CD4-positive, CD25-positive, alpha-beta regulatory T cell (primary cell): Measurements from ENCODE around the gene ZBTB16. TPM values are rescaled to one million over a fixed set of nuclear protein-coding genes. Genes with fewer than 3 reads are reported as not detected.

Experiments
- ATAC-seq, 2 donors: fragments of 150-1000 bp; cut with Tn5 transposase; one replicate each; pipeline ENCODE4 v1.10.0; 2021; ENCODE audit warnings: low read depth in 2 of 2, moderate number of reproducible peaks in 2 of 2, moderate library complexity in 1 of 2
- DNase-seq, 3 donors: peaks; one replicate each; pipeline versions ENCODE4 v3.0.0 to v3.0.0-alpha.2; 2012 to 2022; ENCODE audit warnings: mixed read lengths in 1 of 3
- H3K27ac ChIP-seq: one replicate; pipeline ENCODE4 v1.7.0; 2013; ENCODE audit warnings: mild to moderate bottlenecking, low read length; ENCODE audit not compliant: insufficient read depth, poor library complexity, severe bottlenecking
- H3K27me3 ChIP-seq: one replicate; pipeline ENCODE4 v1.7.0; 2013; ENCODE audit warnings: low read length; ENCODE audit not compliant: control insufficient read depth, insufficient read depth
- H3K36me3 ChIP-seq: one replicate; pipeline ENCODE4 v1.7.0; 2013; ENCODE audit warnings: mild to moderate bottlenecking, low read length, moderate library complexity; ENCODE audit not compliant: control insufficient read depth, insufficient read depth
- H3K4me1 ChIP-seq: 2 replicates; pipeline ENCODE4 v1.7.0; 2013; ENCODE audit warnings: mild to moderate bottlenecking, low read length; ENCODE audit not compliant: insufficient read depth, control insufficient read depth, poor library complexity, severe bottlenecking
- H3K4me3 ChIP-seq: one replicate; pipeline ENCODE4 v1.7.0; 2013; ENCODE audit warnings: low read depth, mild to moderate bottlenecking, low read length, moderate library complexity
- H3K9me3 ChIP-seq, 2 experiments: 1 replicate in 1 of 2; 2 replicates in 1 of 2; pipeline ENCODE4 v1.7.0; 2013; ENCODE audit warnings: low read length in 2 of 2, mild to moderate bottlenecking in 1 of 2, moderate library complexity in 1 of 2; ENCODE audit not compliant: control insufficient read depth in 2 of 2
- H3K27ac Mint-ChIP-seq, 3 donors: one replicate each; pipeline ENCODE4 v1.8.0; 2020 to 2022; ENCODE audit warnings: mild to moderate bottlenecking in 3 of 3, mixed read lengths in 3 of 3, moderate library complexity in 2 of 3
- H3K27me3 Mint-ChIP-seq: one replicate; pipeline ENCODE4 v1.8.0; 2022; ENCODE audit warnings: mild to moderate bottlenecking, mixed read lengths
- H3K36me3 Mint-ChIP-seq: one replicate; pipeline ENCODE4 v1.8.0; 2020; ENCODE audit warnings: mixed read lengths
- H3K4me1 Mint-ChIP-seq, 4 donors: one replicate each; pipeline ENCODE4 v1.8.0; 2020 to 2022; ENCODE audit warnings: mixed read lengths in 4 of 4, mild to moderate bottlenecking in 1 of 4
- H3K4me3 Mint-ChIP-seq, 4 donors: one replicate each; pipeline ENCODE4 v1.8.0; 2020 to 2022; ENCODE audit warnings: mild to moderate bottlenecking in 4 of 4, mixed read lengths in 4 of 4, moderate library complexity in 3 of 4
- H3K9me3 Mint-ChIP-seq, 7 donors: one replicate each; pipeline ENCODE4 v1.8.0; 2020 to 2022; ENCODE audit warnings: mixed read lengths in 7 of 7, mild to moderate bottlenecking in 3 of 7, moderate library complexity in 2 of 7
- polyA plus RNA-seq, 4 donors: library from polyadenylated mRNA; unstranded; fragments of 300-500 nt; fragmentation: Illumina TruSeq; gene quantifications; one replicate each; pipeline ENCODE4 v1.2.3, GENCODE V29; 2021
- total RNA-seq: library from RNA; stranded (reverse); gene quantifications from one replicate; pipeline ENCODE4 v1.2.3, GENCODE V29; 2022

ZBTB16 gene
- total and polyA plus RNA-seq, 5 donors from 2014 or later = 2.9 to 28.1 (median 8.5) TPM

- no peak overlapping the region for H3K4me3 Mint-ChIP-seq
- no peaks in the 10 kb centered on the region for H3K4me1 ChIP-seq
Observed at GRCh38 chr11:114284914-114285313, 225.4 kb downstream of the ZBTB16 start.

GRCh38 chr11:114285599-114285998, 226.1 kb downstream of the ZBTB16 start:
- no peaks in the 10 kb centered on the region for H3K9me3 Mint-ChIP-seq
- DNase-seq = no peak
- Histone ChIP-seq H3K4me3 (no peak overlapping the region), H3K9me3 (no peaks in the 10 kb centered on the region), H3K27me3 (peaks cover 2% of the 10 kb centered on the region), H3K27ac (no peak overlapping the region), H3K4me1 (no peaks in the 10 kb centered on the region), H3K36me3 (no peaks in the 10 kb centered on the region)
- ATAC-seq = no peak
- H3K4me1 Mint-ChIP-seq = no peaks in the 10 kb centered on the region
- H3K36me3 Mint-ChIP-seq = no peaks in the 10 kb centered on the region
- no peak overlapping the region for H3K27ac Mint-ChIP-seq
- H3K27me3 Mint-ChIP-seq = peaks cover 21% of the 10 kb centered on the region
- H3K4me3 Mint-ChIP-seq = no peak overlapping the region

More at GRCh38 chr11:114284914-114285313, 225.4 kb downstream of the ZBTB16 start:
- ATAC-seq (no peak), DNase-seq (no peak)
- no peaks in the 10 kb centered on the region for H3K36me3 Mint-ChIP-seq
- H3K4me1 Mint-ChIP-seq = no peaks in the 10 kb centered on the region
- Histone ChIP-seq H3K9me3 (no peaks in the 10 kb centered on the region), H3K27ac (no peak overlapping the region), H3K27me3 (no peaks in the 10 kb centered on the region), H3K4me3 (no peak overlapping the region), H3K36me3 (no peaks in the 10 kb centered on the region)
- peaks cover 18% of the 10 kb centered on the region for H3K27me3 Mint-ChIP-seq
- H3K9me3 Mint-ChIP-seq = no peaks in the 10 kb centered on the region
- H3K27ac Mint-ChIP-seq = no peak overlapping the region

DNA sequence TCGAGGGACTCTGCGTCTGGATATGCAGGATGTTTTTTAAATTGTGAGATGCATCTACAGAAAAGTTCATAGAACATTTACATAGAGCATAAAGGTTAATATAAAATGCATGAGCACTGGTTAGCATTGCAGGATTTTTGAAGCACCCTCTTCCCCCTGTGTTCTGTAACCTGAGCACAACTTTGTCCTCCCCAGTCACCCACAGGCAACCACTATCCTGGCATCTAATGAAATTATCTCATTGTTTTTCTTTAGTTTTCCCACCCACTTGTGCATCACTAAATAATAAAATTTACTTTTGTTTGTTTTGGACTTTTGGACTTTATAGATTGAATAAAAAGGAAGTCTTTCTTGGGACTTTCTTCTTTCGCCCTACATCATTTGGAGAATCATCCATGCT, 226.7 kb downstream of the ZBTB16 start:
- H3K27ac Mint-ChIP-seq = no peak overlapping the region
- no peak for DNase-seq
- no peak overlapping the region for H3K27ac ChIP-seq

GRCh38 chr11:114287154-114287553, 227.6 kb downstream of the ZBTB16 start:
- Mint-ChIP-seq H3K4me1 (no peaks in the 10 kb centered on the region), H3K36me3 (no peaks in the 10 kb centered on the region), H3K4me3 (no peak overlapping the region), H3K27me3 (peaks cover 25% of the 10 kb centered on the region), H3K27ac (no peak overlapping the region), H3K9me3 (no peaks in the 10 kb centered on the region)
- no peaks in the 10 kb centered on the region for H3K9me3 ChIP-seq
- peaks cover 9% of the 10 kb centered on the region for H3K27me3 ChIP-seq
- no peak for DNase-seq
- H3K4me1 ChIP-seq = no peaks in the 10 kb centered on the region
- no peak overlapping the region for H3K4me3 ChIP-seq
- ATAC-seq = no peak
- H3K36me3 ChIP-seq = no peaks in the 10 kb centered on the region
- H3K27ac ChIP-seq = no peak overlapping the region

More for the DNA sequence above, 226.7 kb downstream of the ZBTB16 start:
- Mint-ChIP-seq H3K27me3 (peaks cover 25% of the 10 kb centered on the region), H3K9me3 (no peaks in the 10 kb centered on the region), H3K36me3 (no peaks in the 10 kb centered on the region), H3K4me3 (no peak overlapping the region), H3K4me1 (no peaks in the 10 kb centered on the region)
- Histone ChIP-seq H3K4me1 (no peaks in the 10 kb centered on the region), H3K27me3 (peaks cover 7% of the 10 kb centered on the region), H3K9me3 (no peaks in the 10 kb centered on the region), H3K36me3 (no peaks in the 10 kb centered on the region), H3K4me3 (no peak overlapping the region)
- ATAC-seq = no peak

- Mint-ChIP-seq H3K9me3 (no peaks in the 10 kb centered on the region), H3K4me3 (no peak overlapping the region), H3K27me3 (peaks cover 25% of the 10 kb centered on the region), H3K36me3 (no peaks in the 10 kb centered on the region), H3K4me1 (peaks cover 0 to 2% (median 0%) of the 10 kb centered on the region in 4 donors), H3K27ac (no peak overlapping the region)
- no peak overlapping the region for H3K4me3 ChIP-seq
- peaks cover 9% of the 10 kb centered on the region for H3K27me3 ChIP-seq
- no peak for ATAC-seq
- no peaks in the 10 kb centered on the region for H3K36me3 ChIP-seq
- DNase-seq = no peak
- H3K4me1 ChIP-seq = no peaks in the 10 kb centered on the region
- no peaks in the 10 kb centered on the region for H3K9me3 ChIP-seq
- H3K27ac ChIP-seq = no peak overlapping the region
Observed at GRCh38 chr11:114288136-114288535, 228.6 kb downstream of the ZBTB16 start.

DNA sequence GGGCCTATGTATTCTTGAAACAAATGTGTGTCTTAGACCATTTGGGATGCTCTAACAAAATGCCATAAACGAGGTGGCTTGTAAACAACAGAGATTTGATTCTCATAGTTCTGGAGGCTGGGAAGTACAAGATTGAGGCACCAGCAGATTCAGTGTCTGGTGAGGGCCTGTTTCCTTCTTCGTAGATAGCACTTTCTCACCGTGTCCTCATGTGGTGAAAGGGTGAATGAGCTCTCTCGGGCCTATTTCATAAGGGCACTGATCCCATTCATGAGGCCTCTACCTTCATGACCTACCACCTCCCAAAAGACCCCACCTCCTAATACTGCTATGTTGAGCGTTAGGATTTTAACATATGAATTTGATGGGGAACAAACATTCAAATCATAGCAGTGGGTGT, 230.3 kb downstream of the ZBTB16 start:
- peaks cover 0 to 2% (median 0%) of the 10 kb centered on the region in 7 donors for H3K9me3 Mint-ChIP-seq
- DNase-seq (no peak), ATAC-seq (no peak)
- no peak overlapping the region for H3K4me3 Mint-ChIP-seq
- H3K4me3 ChIP-seq = no peak overlapping the region
- H3K36me3 Mint-ChIP-seq = no peaks in the 10 kb centered on the region
- H3K9me3 ChIP-seq = no peaks in the 10 kb centered on the region
- no peak overlapping the region for H3K27ac Mint-ChIP-seq
- H3K4me1 ChIP-seq = no peaks in the 10 kb centered on the region
- peaks cover 9% of the 10 kb centered on the region for H3K27me3 ChIP-seq
- H3K27ac ChIP-seq = no peak overlapping the region
- no peaks in the 10 kb centered on the region for H3K36me3 ChIP-seq
- H3K27me3 Mint-ChIP-seq = peaks cover 25% of the 10 kb centered on the region
- H3K4me1 Mint-ChIP-seq = peaks cover 0 to 2% (median 0%) of the 10 kb centered on the region in 4 donors

DNA sequence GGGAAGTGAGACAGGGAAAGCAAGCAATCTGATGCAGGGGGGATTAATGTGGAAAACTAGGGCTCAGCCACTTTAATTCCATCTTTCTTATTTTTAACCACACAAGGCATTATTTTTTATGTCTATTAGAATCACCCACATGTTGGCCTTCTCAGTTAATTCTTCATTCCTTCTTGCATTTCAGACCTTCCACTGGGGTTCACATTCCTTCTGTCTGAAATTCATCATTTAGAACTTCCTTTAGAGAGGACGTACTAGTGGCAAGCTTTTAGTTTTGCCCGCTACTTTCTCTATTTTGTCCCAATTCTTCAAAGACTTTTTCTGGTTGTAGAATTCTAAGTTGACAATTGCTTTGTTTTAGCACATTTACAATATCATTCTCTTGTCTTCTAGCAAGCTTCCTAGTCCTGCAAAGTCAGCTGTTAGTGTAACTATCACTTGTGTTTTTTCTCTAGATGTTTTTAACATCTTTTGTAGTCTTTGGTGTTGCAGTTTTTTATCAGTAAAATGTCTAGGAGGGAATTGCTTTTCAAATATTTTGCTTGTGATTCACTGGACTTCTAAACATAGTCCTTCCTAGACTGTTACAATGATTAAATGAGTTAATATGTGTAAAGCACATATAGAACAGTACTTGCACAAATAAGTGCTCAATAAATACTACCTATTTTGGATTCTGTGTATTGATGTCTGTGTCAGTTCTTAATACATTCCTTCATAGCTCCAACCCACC, 231.2 kb downstream of the ZBTB16 start:
- no peak for ATAC-seq
- H3K4me1 Mint-ChIP-seq = peaks cover 0 to 2% (median 0%) of the 10 kb centered on the region in 4 donors
- peaks cover 0 to 2% (median 0%) of the 10 kb centered on the region in 7 donors for H3K9me3 Mint-ChIP-seq

GRCh38 chr11:114291381-114291780, 231.9 kb downstream of the ZBTB16 start:
- no peak for DNase-seq
- Mint-ChIP-seq H3K4me1 (peaks cover 0 to 2% (median 0%) of the 10 kb centered on the region in 4 donors), H3K36me3 (no peaks in the 10 kb centered on the region), H3K9me3 (peaks cover 0 to 2% (median 0%) of the 10 kb centered on the region in 7 donors), H3K4me3 (no peak overlapping the region), H3K27ac (no peak overlapping the region), H3K27me3 (peaks cover 20% of the 10 kb centered on the region)
- Histone ChIP-seq H3K4me3 (no peak overlapping the region), H3K27me3 (peaks cover 9% of the 10 kb centered on the region), H3K36me3 (no peaks in the 10 kb centered on the region), H3K27ac (no peak overlapping the region), H3K9me3 (no peaks in the 10 kb centered on the region), H3K4me1 (no peaks in the 10 kb centered on the region)
- no peak for ATAC-seq

More for the DNA sequence above, 231.2 kb downstream of the ZBTB16 start:
- Histone ChIP-seq H3K36me3 (no peaks in the 10 kb centered on the region), H3K27ac (no peak overlapping the region), H3K4me1 (no peaks in the 10 kb centered on the region), H3K27me3 (peaks cover 9% of the 10 kb centered on the region), H3K4me3 (no peak overlapping the region), H3K9me3 (no peaks in the 10 kb centered on the region)
- no peak for DNase-seq
- Mint-ChIP-seq H3K36me3 (no peaks in the 10 kb centered on the region), H3K27me3 (peaks cover 25% of the 10 kb centered on the region), H3K27ac (no peak overlapping the region), H3K4me3 (no peak overlapping the region)
